HepG2 (cell line): ENCODE results near the gene LEUTX. TPM values are rescaled to one million over a fixed set of nuclear protein-coding genes. Genes with fewer than 3 reads are reported as not detected.

ENCODE experiments used
- ATAC-seq: fragments of 200-7000 bp; cut with Tn5 transposase; 3 replicates; pipeline ENCODE4 v1.9.1; 2020; ENCODE audit warnings: mild to moderate bottlenecking, moderate library complexity
- BruUV-seq: library from RNA; stranded (reverse); fragments of 400-500 nt; replicated peaks from 2 replicates; lab custom pipeline; 2021; lab: Mats Ljungman, UMichigan
- CTCF ChIA-PET: fragments of 300-600 bp; formaldehyde crosslinking; extraction: SDS; loops from one replicate; lab custom pipeline; 2021; ENCODE audit warnings: low total read pairs, inconsistent platforms, low intra/inter-chr PET ratio; lab: Yijun Ruan, JAX
- POLR2A ChIA-PET: fragments of 350-600 bp; sonication (Branson Sonifier 250); formaldehyde crosslinking; loops from one replicate; lab custom pipeline; 2020; ENCODE audit warnings: antibody characterized with exemption, inconsistent platforms; lab: Yijun Ruan, JAX
- DNase-seq: peaks from one replicate; pipeline ENCODE4 v3.0.0-alpha.2; 2015; ENCODE audit warnings: low spot score
- FAIRE-seq: peaks from 3 replicates; lab custom pipeline; 2011; peaks lifted over from hg19 to GRCh38; lab: Jason Lieb, UNC
- H2AFZ ChIP-seq: one replicate; pipeline ENCODE4 v1.6.1; 2011; ENCODE audit warnings: low read length, inconsistent platforms
- H3K27ac ChIP-seq: fragments of 300-600 bp; 3 replicates; pipeline ENCODE4 v1.8.0; 2011; ENCODE audit warnings: mixed run types, mild to moderate bottlenecking, mixed read lengths, low read length, inconsistent platforms; ENCODE audit not compliant: insufficient read depth; ENCODE audit errors: extremely low read length
- H3K27me3 ChIP-seq, 2 experiments: fragments of 200-600 bp in 1 of 2; 2 replicates in 1 of 2; 3 replicates in 1 of 2; pipeline versions ENCODE4 v1.6.0 to v1.8.0; 2011; ENCODE audit warnings: low read length in 2 of 2, mild to moderate bottlenecking in 2 of 2, moderate library complexity in 2 of 2, inconsistent platforms in 1 of 2; ENCODE audit not compliant: insufficient read depth in 2 of 2, control insufficient read depth in 1 of 2
- H3K36me3 ChIP-seq, 2 experiments: fragments of 200-600 bp in 1 of 2; replicated peaks in 1 of 2; 2 replicates in 1 of 2; 3 replicates in 1 of 2; pipeline versions ENCODE4 v1.5.1 to v1.8.0; 2011; ENCODE audit warnings: low read length in 2 of 2, inconsistent platforms in 1 of 2; ENCODE audit not compliant: insufficient read depth in 2 of 2, control insufficient read depth in 1 of 2
- H3K4me1 ChIP-seq: 2 replicates; pipeline ENCODE4 v1.5.1; 2012; ENCODE audit warnings: low read length, inconsistent platforms; ENCODE audit not compliant: insufficient read depth
- H3K4me2 ChIP-seq: 2 replicates; pipeline ENCODE4 v1.6.0; 2011; ENCODE audit warnings: low read depth, low read length, inconsistent platforms
- H3K4me3 ChIP-seq, 3 experiments: fragments of 200-600 bp in 1 of 3; sonication (generic), shearing (Covaris generic) in 1 of 3; replicated peaks in 1 of 3; 2 replicates each; pipeline ENCODE4 v1.5.1; 2011 to 2016; ENCODE audit warnings: low read length in 3 of 3, inconsistent platforms in 2 of 3, low read depth in 2 of 3, mild to moderate bottlenecking in 2 of 3, control low read depth in 1 of 3, mixed read lengths in 1 of 3; ENCODE audit not compliant: insufficient read depth in 1 of 3
- H3K79me2 ChIP-seq: one replicate; pipeline ENCODE4 v1.6.1; 2011; ENCODE audit warnings: low read length, inconsistent platforms; ENCODE audit not compliant: insufficient read depth
- H3K9ac ChIP-seq: 2 replicates; pipeline ENCODE4 v1.6.0; 2011; ENCODE audit warnings: mild to moderate bottlenecking, low read depth, low read length, inconsistent platforms; ENCODE audit not compliant: insufficient read depth
- H3K9me3 ChIP-seq: 2 replicates; pipeline ENCODE4 v1.5.1; 2012; ENCODE audit warnings: mild to moderate bottlenecking, low read length
- H4K20me1 ChIP-seq: 2 replicates; pipeline ENCODE4 v1.6.0; 2011; ENCODE audit warnings: inconsistent platforms, mild to moderate bottlenecking, low read length, moderate library complexity; ENCODE audit not compliant: insufficient read depth
- ARNT ChIP-seq: fragments of 450-650 bp; IDR thresholded peaks from 2 replicates; pipeline ENCODE4 v1.6.1; 2017
- BHLHE40 ChIP-seq: IDR thresholded peaks from 2 replicates; pipeline ENCODE4 v1.6.1; 2011; ENCODE audit warnings: low read length, improper control_type of control experiment
- DDIT3 ChIP-seq: sonication (generic); formaldehyde crosslinking; IDR thresholded peaks from 2 replicates; pipeline ENCODE4 v1.4.0; 2020; ENCODE audit warnings: mild to moderate bottlenecking, missing genetic modification reagents
- ELF3 ChIP-seq: IDR thresholded peaks from 2 replicates; pipeline ENCODE4 v1.6.1; 2016; ENCODE audit warnings: missing genetic modification reagents, missing compliant biosample characterization
- FOXJ3 ChIP-seq: sonication (generic); formaldehyde crosslinking; IDR thresholded peaks from 2 replicates; pipeline ENCODE4 v1.4.0; 2020; ENCODE audit warnings: missing genetic modification reagents, mild to moderate bottlenecking, borderline replicate concordance
- HNRNPK ChIP-seq: fragments of 200-400 bp; formaldehyde crosslinking; IDR thresholded peaks from 2 replicates; pipeline ENCODE4 v1.6.1; 2018; ENCODE audit warnings: low read length, low read depth, moderate library complexity, mild to moderate bottlenecking; ENCODE audit not compliant: poor library complexity, severe bottlenecking
- IKZF1 ChIP-seq: fragments of 450-650 bp; IDR thresholded peaks from 2 replicates; pipeline ENCODE4 v1.7.1; 2016
- MAFF ChIP-seq: IDR thresholded peaks from 2 replicates; pipeline ENCODE4 v1.6.1; 2011; ENCODE audit warnings: low read depth, low read length, improper control_type of control experiment
- MEIS1 ChIP-seq: sonication (generic); formaldehyde crosslinking; IDR thresholded peaks from 2 replicates; pipeline ENCODE4 v1.9.0; 2021; ENCODE audit warnings: mild to moderate bottlenecking, missing genetic modification reagents, moderate library complexity, borderline replicate concordance
- MLLT10 ChIP-seq: sonication (generic); formaldehyde crosslinking; IDR thresholded peaks from 2 replicates; pipeline ENCODE4 v1.4.0; 2020; ENCODE audit warnings: missing genetic modification reagents
- MTF2 ChIP-seq: sonication (generic); formaldehyde crosslinking; IDR thresholded peaks from 2 replicates; pipeline ENCODE4 v1.5.0; 2020; ENCODE audit warnings: missing genetic modification reagents, borderline replicate concordance
- NR1H2 ChIP-seq: sonication (generic); formaldehyde crosslinking; IDR thresholded peaks from 2 replicates; pipeline ENCODE4 v1.8.1; 2022; ENCODE audit warnings: low read depth, missing genetic modification reagents, borderline replicate concordance
- SOX6 ChIP-seq, 2 experiments: fragments of 450-650 bp in 1 of 2; sonication (generic) in 1 of 2; formaldehyde crosslinking in 1 of 2; IDR thresholded peaks; 2 replicates each; pipeline versions ENCODE4 v1.4.0 to v1.6.1; 2017 to 2020; ENCODE audit warnings: antibody characterized with exemption in 1 of 2, mild to moderate bottlenecking in 1 of 2, missing genetic modification reagents in 1 of 2
- SP5 ChIP-seq: IDR thresholded peaks from 2 replicates; pipeline ENCODE4 v1.6.1; 2016; ENCODE audit warnings: low read depth, borderline replicate concordance
- TBP ChIP-seq: sonication (generic); formaldehyde crosslinking; IDR thresholded peaks from 2 replicates; pipeline ENCODE4 v1.5.0; 2020; ENCODE audit warnings: missing genetic modification reagents
- THAP11 ChIP-seq: IDR thresholded peaks from 2 replicates; pipeline ENCODE4 v1.6.1; 2016; ENCODE audit warnings: missing biosample characterization, missing genetic modification reagents
- ZIK1 ChIP-seq: sonication (generic); formaldehyde crosslinking; IDR thresholded peaks from 2 replicates; pipeline ENCODE4 v1.5.0; 2020; ENCODE audit warnings: mild to moderate bottlenecking, low read depth, missing genetic modification reagents, borderline replicate concordance
- ZNF207 ChIP-seq: fragments of 450-650 bp; IDR thresholded peaks from 2 replicates; pipeline ENCODE4 v1.6.1; 2016; ENCODE audit warnings: antibody characterized with exemption, borderline replicate concordance
- ZNF337 ChIP-seq: sonication (generic); formaldehyde crosslinking; IDR thresholded peaks from 2 replicates; pipeline ENCODE4 v1.5.1; 2020; ENCODE audit warnings: missing genetic modification reagents, low read depth, mild to moderate bottlenecking, borderline replicate concordance
- ZNF563 ChIP-seq: sonication (generic); formaldehyde crosslinking; IDR thresholded peaks from 2 replicates; pipeline ENCODE4 v1.8.0; 2022; ENCODE audit warnings: mild to moderate bottlenecking, moderate library complexity, missing genetic modification reagents
- ZNF598 ChIP-seq: sonication (generic); formaldehyde crosslinking; IDR thresholded peaks from 2 replicates; pipeline ENCODE4 v1.5.1; 2020; ENCODE audit warnings: mild to moderate bottlenecking, missing genetic modification reagents, borderline replicate concordance
- WGBS: methylation state at CpG from one replicate; pipeline ENCODE4 v1.1.6; 2017; ENCODE audit warnings: low lambda C conversion rate; 5-methylcytosine and 5-hydroxymethylcytosine counted together
- in situ Hi-C: cut with HindIII; loops from 2 replicates; pipeline ENCODE4 v1.10.0; 2017; ENCODE audit warnings: low pct_unique_long_range_greater_than_20kb; ENCODE audit not compliant: extremely low pct_ligation_motif_present
- intact Hi-C: fragments of 100-400 bp; cut with micrococcal nuclease; formaldehyde crosslinking; loops from one replicate; pipeline ENCODE4 v1.10.0; 2022; ENCODE audit not compliant: unreplicated experiment
- polyA plus RNA-seq, 8 experiments: library from polyadenylated mRNA; depleted of rRNA in 3 of 8; stranded (reverse) in 7 of 8; unstranded in 1 of 8; fragments of >200 nt; fragmentation: Illumina TruSeq in 4 of 8; extraction: Trizol in 4 of 8; gene quantifications; 2 replicates each; pipeline versions ENCODE4 v1.2.1 to v1.2.3, GENCODE V29; 2011 to 2016; ENCODE audit warnings: low read depth in 4 of 8, missing spikeins in 1 of 8, mixed read lengths in 1 of 8; ENCODE audit not compliant: insufficient read depth in 1 of 8
- total RNA-seq, 5 experiments: library from RNA; depleted of rRNA; stranded (reverse); fragments of >200 nt; fragmentation: Illumina TruSeq; extraction: Trizol; gene quantifications; 2 replicates each; pipeline ENCODE4 v1.2.3, GENCODE V29; 2016; ENCODE audit warnings: low read depth in 1 of 5

The LEUTX gene
- total and polyA plus RNA-seq, 2 of the 13 experiments (the other 11 are each of a cell fraction or from before 2014, with no cell fraction given), result not detected

GRCh38 chr19:39780894-39781293, 2.2 kb downstream of the LEUTX start:
- no peaks in the 10 kb centered on the region for H4K20me1 ChIP-seq

GRCh38 chr19:39788244-39788643, 9.6 kb downstream of the LEUTX start:
- no peaks in the 10 kb centered on the region for H3K27me3 ChIP-seq
- POLR2A ChIA-PET, result no interaction called here
- in situ Hi-C loops (no loop called here), intact Hi-C loops (loop anchor here (2.0 kb wide), 1 partner anchor 21 kb away; no protein-coding TSS in a partner anchor)
- peaks cover 12% of the 10 kb centered on the region for H3K4me1 ChIP-seq
- no peaks in the 10 kb centered on the region for H4K20me1 ChIP-seq
- H3K9me3 ChIP-seq, result no peaks in the 10 kb centered on the region
- H2AFZ ChIP-seq, result no peak overlapping the region
- no peaks in the 10 kb centered on the region for H3K36me3 ChIP-seq
- no peak overlapping the region for H3K27ac ChIP-seq
- H3K79me2 ChIP-seq, result no peaks in the 10 kb centered on the region
- ATAC-seq (no peak), DNase-seq (no peak), FAIRE-seq (no peak)
- CTCF ChIA-PET, result no interaction called here
- H3K9ac ChIP-seq, result no peak overlapping the region
- no peak overlapping the region for H3K4me3 ChIP-seq
- H3K4me2 ChIP-seq, result no peak overlapping the region
- no TSS peak for BruUV-seq
- no peak for TF ChIP-seq TBP (CRISPR knock-in tag)
- TF ChIP-seq IKZF1, result no peak
- TF ChIP-seq ZIK1, result no peak
- no peak for TF ChIP-seq MLLT10 (CRISPR knock-in tag)
- TF ChIP-seq ELF3 (CRISPR knock-in tag), result no peak
- no peak for TF ChIP-seq MTF2 (CRISPR knock-in tag)
- TF ChIP-seq DDIT3 (CRISPR knock-in tag), result no peak
- TF ChIP-seq ZNF563 (CRISPR knock-in tag), result no peak
- TF ChIP-seq MAFF, result no peak
- no peak for TF ChIP-seq BHLHE40
- TF ChIP-seq ARNT, result no peak

More at GRCh38 chr19:39780894-39781293, 2.2 kb downstream of the LEUTX start:
- no peak overlapping the region for H3K27ac ChIP-seq
- no peak overlapping the region for H2AFZ ChIP-seq
- BruUV-seq, result no TSS peak
- TF ChIP-seq MTF2 (CRISPR knock-in tag), result no peak
- TF ChIP-seq ZNF337 (CRISPR knock-in tag), result no peak
- no peak for TF ChIP-seq SP5 (CRISPR knock-in tag)
- TF ChIP-seq ZNF207, result no peak
- TF ChIP-seq ZNF598, result no peak
- no peak for TF ChIP-seq THAP11 (CRISPR knock-in tag)
- TF ChIP-seq HNRNPK, result no peak
- no peak for TF ChIP-seq FOXJ3 (CRISPR knock-in tag)
- TF ChIP-seq SOX6 (IDR thresholded peaks at IDR 0.05), result no peak
- TF ChIP-seq SOX6 (CRISPR knock-in tag; IDR thresholded peaks at IDR 0.05), result no peak
- TF ChIP-seq MEIS1 (CRISPR knock-in tag), result no peak
- TF ChIP-seq NR1H2 (CRISPR knock-in tag), result no peak
- H3K27me3 ChIP-seq, result peaks cover 0 to 9% of the 10 kb centered on the region in 2 experiments; a peak in 2 of 5 replicates
- in situ Hi-C loops (no loop called here), intact Hi-C loops (no loop called here)
- ATAC-seq (no peak), DNase-seq (no peak), FAIRE-seq (no peak)
- no peak overlapping the region for H3K4me3 ChIP-seq
- H3K9me3 ChIP-seq, result no peaks in the 10 kb centered on the region
- 52% methylated on average over 3 of the region's 3 CpGs for WGBS
- CTCF ChIA-PET, result no interaction called here
- H3K4me1 ChIP-seq, result peaks cover 12% of the 10 kb centered on the region
- H3K9ac ChIP-seq, result no peak overlapping the region
- H3K79me2 ChIP-seq, result no peaks in the 10 kb centered on the region
- POLR2A ChIA-PET, result no interaction called here
- no peaks in the 10 kb centered on the region for H3K36me3 ChIP-seq
- no peak overlapping the region for H3K4me2 ChIP-seq
